HTR-8/SVneo (cell line): ENCODE data around the gene TOX4.
"Not testable (repeated sequence)": the region's sequence is repeated elsewhere in the genome, so short reads cannot be mapped to it uniquely, and the experiment has no call there.

ENCODE experiments used
- DNase-seq: peaks from one replicate; pipeline ENCODE4 v3.0.0; 2011; ENCODE audit warnings: low spot score, mixed read lengths; ENCODE audit not compliant: insufficient read length
- FAIRE-seq: peaks from 2 replicates; lab custom pipeline; 2011; peaks lifted over from hg19 to GRCh38; lab: Jason Lieb, UNC

The TOX4 gene

DNA sequence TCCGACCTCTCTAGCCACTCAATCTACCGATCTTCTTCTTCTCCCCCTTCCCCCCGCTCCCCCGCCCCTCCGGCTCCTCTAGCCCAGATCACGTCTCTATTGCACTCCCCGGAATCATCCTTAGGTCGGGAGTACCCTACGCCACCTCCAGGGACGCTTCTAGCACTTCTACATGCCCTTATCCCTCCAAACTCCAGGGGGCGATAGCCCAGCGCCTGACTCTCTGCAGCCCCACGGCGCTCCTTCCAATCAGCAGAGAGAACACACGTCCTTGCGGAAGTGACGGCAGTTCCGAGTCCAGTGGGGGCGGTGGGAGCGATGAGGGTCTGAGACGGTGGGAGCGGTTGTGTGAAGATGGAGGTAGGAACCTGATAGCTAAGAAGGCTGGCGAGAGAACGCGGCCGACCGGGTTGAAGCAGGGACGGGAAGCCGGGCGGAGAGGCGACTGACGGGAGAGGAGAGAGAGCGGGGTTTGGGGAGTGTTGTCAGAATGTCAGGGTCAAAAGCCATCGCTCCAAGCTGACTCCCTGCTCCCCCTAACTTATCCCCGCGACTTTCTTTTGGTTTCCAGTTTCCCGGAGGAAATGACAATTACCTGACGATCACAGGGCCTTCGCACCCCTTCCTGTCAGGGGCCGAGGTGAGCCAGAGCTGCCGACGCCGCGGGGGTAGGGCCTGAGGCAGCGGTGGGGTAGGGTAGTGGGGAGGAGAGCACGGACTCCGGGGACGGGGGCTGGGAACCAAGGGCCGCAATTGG lies at the start of gene TOX4, which contains the start of gene RAB2B:
Gene TOX4 (plus strand): TSS at position 271 of the 757 bp plus-strand sequence. CDS start 84 bp downstream, at position 355.
Gene RAB2B (minus strand): TSS at position 35 of the 757 bp plus-strand sequence. CDS start 87 bp downstream, outside the sequence.
- FAIRE-seq (peak; percentile 83), DNase-seq (peak; percentile 86)

DNA sequence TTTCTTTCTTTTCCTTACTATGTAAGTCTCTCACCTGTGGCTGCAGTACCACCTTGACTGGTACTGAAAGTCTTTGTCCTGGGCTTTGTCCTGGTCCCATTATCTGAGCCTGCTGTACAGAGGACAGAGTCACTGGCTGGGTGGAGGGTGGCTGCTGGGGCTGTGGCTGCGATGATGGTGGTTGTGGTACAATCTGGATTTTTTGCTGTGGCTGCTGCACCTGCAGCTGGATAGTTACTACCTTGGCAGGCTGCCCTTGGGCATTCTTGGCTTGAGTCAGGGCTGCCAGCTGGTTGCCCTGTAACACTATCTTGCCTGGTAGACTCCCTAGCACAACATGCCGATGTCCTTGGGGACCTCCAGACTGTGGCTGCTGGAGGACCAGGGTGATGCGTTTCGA lies 48.1 kb upstream of the TOX4 start:
- no peak for DNase-seq
- no peak for FAIRE-seq

GRCh38 chr14:21431126-21431525 lies 45.9 kb upstream of the TOX4 start:
- FAIRE-seq (no peak), DNase-seq (no peak)

DNA sequence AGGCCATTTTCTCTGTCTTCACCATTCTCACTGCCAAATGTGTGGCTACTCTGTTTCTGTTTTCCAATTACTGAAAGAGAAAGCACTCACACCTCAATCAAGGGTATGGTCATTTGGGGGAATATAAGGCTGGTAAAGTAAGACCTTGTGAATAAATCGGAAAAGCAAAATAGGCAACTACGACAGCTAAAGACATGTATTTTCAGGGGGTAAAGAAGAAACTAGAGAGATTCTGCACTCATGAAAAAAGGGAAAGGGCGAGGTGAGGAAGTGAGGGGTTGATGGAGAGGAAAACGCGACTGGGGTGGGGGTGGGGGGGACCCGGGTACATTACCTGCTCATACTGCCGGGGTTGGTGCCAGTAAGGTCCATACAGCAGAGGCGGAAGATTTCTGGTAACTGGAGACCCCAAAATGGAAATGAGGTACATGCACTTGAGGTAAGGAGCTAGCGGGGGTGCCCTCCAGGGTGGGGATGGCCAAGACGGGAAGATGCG lies 40.4 kb upstream of the TOX4 start:
- FAIRE-seq, result no peak
- DNase-seq, result no peak

DNA sequence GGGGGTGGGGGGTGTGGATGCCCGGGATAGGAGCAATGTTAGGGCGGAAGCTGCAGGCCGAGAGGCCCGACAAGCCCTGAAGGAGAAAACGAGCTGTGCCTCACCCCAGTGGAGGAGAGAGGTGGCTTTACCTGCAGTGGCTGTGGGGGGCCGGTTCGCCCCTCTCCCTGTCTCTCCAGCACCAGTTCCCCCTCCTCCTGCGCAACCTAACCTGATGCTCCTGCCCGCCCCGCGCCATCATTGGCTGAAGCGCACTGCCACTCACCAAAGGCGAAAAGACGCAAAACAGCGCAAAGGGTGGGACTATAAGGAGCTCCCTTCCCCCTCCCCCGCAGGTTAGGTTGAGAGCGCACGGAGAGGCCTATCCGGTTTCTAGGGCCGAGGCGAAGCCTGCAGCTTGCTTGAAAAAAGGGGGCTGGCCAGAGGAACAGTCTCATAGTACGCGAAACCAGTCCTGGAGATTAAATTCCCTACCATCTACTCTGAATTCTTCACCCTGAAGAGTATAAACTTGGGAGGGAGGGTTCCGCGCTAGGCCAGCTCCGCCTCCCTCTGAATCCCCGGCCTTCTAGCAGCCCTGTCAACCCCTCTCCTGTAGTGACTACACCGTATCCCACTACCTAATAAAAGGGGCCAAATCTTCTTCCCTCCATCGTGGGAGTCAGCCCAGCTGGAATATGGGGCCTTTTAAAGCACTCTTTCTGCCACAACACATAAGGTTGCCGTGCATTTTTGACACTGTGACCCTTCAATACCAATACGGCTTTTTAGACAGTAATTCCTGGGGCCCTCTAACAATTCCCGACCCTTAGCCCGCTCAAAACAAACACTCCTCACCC lies 39.7 kb upstream of the TOX4 start:
- DNase-seq (peak; percentile 84), FAIRE-seq (no peak)

GRCh38 chr14:21440859-21441258 lies 36.1 kb upstream of the TOX4 start:
- FAIRE-seq (no peak), DNase-seq (no peak)

DNA sequence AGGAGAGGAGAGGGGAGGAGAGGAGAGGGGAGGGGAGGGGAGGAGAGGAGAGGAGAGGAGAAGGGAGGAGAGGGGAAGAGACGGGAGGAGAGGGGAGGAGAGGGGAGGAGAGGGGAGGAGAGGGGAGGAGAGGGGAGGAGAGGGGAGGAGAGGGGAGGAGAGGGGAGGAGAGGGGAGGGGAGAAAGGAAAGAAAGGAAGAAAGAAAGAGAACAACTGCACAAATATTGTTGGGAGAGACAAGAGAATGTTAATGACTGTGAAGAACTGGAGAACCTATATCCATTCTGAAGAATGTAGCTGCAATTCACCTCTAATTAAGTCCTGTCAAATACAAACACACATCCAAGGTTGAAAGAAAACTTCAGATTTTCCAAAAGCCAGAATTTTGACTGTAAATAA lies 34.3 kb upstream of the TOX4 start:
- not testable (repeated sequence) for FAIRE-seq, DNase-seq

GRCh38 chr14:21449899-21450216 lies 27.1 kb upstream of the TOX4 start:
- no peak for DNase-seq
- no peak for FAIRE-seq

GRCh38 chr14:21454843-21455544 lies 22.0 kb upstream of the TOX4 start:
- FAIRE-seq, result no peak
- no peak for DNase-seq

GRCh38 chr14:21455592-21455911 lies 21.4 kb upstream of the TOX4 start:
- FAIRE-seq (no peak), DNase-seq (no peak)

- DNase-seq (peak; percentile 96), FAIRE-seq (peak; percentile 52)
Measured at GRCh38 chr14:21455912-21456667, 20.9 kb upstream of the TOX4 start, which contains the start of gene CHD8. CHD8 (minus strand) TSS chr14:21456123; CDS start chr14:21431643, 24,480 bp downstream.

DNA sequence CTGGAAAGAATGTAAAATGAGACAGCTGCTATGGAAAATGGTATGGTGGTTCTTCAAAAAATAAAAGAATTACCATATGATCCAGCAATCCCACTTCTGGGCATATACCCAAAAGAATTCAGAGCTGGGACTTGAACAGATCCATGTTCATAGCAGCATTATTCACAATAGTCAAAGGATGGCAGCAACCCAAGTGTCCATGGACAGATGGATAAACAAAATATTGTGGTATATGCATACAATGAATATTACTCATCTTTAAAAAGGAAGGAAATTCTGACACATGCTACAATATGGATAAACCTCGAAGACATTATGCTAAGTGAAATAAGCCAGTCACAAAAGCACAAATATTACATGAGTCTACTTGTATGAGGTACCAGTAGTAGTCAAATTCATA lies 9.4 kb upstream of the TOX4 start:
- FAIRE-seq, result no peak
- DNase-seq, result no peak

GRCh38 chr14:21475767-21476522 lies 1.1 kb upstream of the TOX4 start:
- FAIRE-seq (no peak), DNase-seq (no peak)

- FAIRE-seq (no peak), DNase-seq (peak; percentile 57)
Measured at GRCh38 chr14:21476523-21476924, 471 bp upstream of the TOX4 start.

DNA sequence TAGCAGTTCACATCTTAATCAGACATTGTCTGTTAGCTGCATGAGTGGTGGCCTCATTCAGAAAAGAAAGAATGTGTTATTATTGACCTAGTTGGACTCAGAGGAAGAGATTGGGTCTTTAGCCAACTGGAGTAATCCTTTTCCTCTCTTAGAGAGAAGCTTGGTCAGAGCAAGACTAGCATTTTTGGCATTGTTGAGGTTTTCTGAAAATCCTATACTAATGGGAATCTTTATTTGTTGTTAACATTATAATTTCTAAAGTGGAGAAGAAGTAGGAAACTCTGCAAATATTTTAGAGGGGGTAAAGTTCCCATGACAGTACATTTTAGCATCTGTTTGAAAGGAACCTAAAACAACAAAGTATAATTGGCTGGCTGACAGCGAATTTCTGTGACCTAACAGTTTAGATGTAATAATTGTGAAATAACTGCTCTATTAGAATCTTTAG lies 9.7 kb downstream of the TOX4 start:
- FAIRE-seq (no peak), DNase-seq (no peak)

- FAIRE-seq, result no peak
- no peak for DNase-seq
Measured at GRCh38 chr14:21494902-21495762, 18.1 kb downstream of the TOX4 start.

DNA sequence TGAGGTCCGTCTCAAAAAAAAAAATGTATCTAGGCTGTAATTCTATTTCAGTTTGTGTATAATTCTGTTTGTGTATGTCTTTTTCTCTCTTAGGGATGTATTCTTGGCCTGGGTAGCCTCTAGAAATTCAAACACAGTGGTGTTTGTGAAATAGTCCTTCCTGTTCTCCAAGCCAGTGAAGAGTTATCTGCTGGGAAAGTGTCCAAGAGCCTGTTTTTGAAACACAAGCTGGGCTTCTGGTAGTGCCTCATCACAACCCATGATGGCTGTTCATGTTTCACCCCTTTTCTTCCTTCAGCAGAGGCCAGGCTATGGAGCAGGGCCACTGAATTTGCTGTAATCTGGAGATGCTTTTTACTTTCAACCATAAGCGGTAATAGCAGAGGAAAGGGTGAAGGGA lies 19.5 kb downstream of the TOX4 start:
- no peak for DNase-seq
- FAIRE-seq, result no peak
